Spleen (tissue), 7 donors: ENCODE measurements around the gene ABI1.
A peak's percentile ranks its signal among the peaks of the same experiment; 100 is the strongest.

Experiments used
- CTCF ChIP-seq, 11 experiments: fragments of 200-600 bp in 7 of 11; fragments of 450-650 bp in 4 of 11; sonication (generic) in 4 of 11; IDR thresholded peaks in 8 of 11; conservative IDR thresholded peaks in 3 of 11; 1 replicate in 7 of 11; 2 replicates in 4 of 11; pipeline versions ENCODE4 v1.4.0 to v1.8.0; 2016 to 2021; ENCODE audit warnings: antibody characterized with exemption in 11 of 11, inconsistent platforms in 4 of 11, mild to moderate bottlenecking in 1 of 11
- POLR2AphosphoS5 ChIP-seq, 3 donors: sonication (generic); formaldehyde crosslinking; IDR thresholded peaks; one replicate each; pipeline ENCODE4 v1.5.1; 2017; ENCODE audit warnings: antibody characterized with exemption in 3 of 3
- donor health status: DM: no; HTN: no; CAD: no; lungs with moderate emphysema.
- donor health status: DM: no; HTN: no; CAD: no.
- donor health status: DM: no; HTN: no; CAD: no.

GRCh38 chr10:26861205-26861998 lies 644 bp upstream of the ABI1 start:
- peak; percentile 58 to 95 (median 87) for TF ChIP-seq CTCF (IDR thresholded peaks at IDR 0.05 in 8 of 11, conservative IDR thresholded peaks at IDR 0.05 in 3 of 11)
- TF ChIP-seq POLR2AphosphoS5 (IDR thresholded peaks at IDR 0.05): no peak
